NCI-H82 (cell line): ENCODE data around the gene ZFAND6.

Source experiments
- DNase-seq: peaks from one replicate; lab custom pipeline; 2025; lab: John Stamatoyannopoulos, UW

ZFAND6 gene

DNA sequence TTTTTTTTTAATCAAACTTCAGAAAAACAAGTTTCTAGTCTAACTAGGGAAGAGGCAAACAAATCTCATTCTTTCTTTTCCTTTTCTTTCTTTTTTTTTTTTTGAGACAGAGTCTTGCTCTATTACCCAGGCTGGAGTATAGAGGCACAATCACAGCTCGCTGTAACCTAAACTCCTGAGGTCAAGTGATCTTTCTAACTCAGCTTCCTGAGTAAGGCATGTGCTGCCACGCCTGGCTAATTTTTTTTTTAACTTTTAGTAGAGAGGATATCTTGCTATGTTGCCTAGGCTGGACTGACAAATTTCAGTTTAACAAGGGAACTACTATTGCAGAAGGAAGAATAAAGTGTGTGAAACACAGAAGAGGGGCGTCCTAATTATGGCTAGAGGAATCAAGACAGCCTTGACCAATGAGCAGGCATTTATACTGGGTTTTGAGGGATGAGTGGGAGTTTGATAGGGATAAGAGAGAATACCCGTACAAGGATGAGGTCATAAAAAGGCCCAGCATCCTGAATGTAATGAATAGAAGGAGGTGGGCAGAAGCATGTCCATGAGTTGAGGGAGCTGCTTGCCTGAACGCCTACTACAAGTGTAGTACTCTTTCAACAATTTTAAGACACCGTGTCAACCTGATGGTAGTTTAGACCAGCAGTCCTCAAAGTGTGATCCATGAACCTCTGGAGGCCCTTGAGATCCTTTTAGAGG lies 6.7 kb upstream of the ZFAND6 start:
- DNase-seq, result no peak

DNA sequence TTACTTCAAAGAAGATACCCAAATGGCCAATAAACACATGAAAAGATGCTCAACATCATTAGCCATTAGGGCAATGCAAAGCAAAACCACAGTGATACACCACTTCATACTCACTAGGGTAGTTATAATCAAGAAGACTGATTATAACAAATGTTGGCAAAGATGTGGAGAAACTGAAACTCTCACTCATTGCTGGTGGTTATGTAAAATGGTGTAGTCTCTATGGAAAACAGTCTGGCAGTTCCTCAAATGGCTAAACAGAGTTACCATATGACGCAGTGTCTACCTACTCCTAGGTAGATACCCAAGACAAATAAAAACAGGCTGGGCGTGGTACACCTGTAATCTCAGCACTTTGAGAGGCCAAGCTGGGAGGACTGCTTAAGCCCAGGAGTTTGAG lies 3.5 kb upstream of the ZFAND6 start:
- DNase-seq, result no peak

DNA sequence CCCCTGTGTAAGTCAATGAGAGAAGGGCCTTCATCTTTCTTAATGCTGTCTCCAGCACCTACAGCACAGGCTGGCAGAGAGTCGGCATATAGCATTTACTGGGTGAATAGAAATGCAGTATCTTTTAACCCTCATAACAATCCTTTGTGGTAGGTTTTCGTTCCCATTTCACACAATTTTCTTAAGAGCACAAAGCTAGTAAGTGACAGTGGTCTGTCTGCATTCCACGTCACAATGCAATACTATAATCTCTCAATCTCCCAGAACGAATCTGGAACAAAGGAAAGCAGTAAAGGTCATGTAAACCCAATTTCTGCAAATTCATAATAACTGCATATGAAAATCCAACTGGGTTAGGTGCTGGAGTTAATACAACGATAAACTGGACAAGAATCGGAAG lies 1.4 kb upstream of the ZFAND6 start:
- DNase-seq, result no peak

DNA sequence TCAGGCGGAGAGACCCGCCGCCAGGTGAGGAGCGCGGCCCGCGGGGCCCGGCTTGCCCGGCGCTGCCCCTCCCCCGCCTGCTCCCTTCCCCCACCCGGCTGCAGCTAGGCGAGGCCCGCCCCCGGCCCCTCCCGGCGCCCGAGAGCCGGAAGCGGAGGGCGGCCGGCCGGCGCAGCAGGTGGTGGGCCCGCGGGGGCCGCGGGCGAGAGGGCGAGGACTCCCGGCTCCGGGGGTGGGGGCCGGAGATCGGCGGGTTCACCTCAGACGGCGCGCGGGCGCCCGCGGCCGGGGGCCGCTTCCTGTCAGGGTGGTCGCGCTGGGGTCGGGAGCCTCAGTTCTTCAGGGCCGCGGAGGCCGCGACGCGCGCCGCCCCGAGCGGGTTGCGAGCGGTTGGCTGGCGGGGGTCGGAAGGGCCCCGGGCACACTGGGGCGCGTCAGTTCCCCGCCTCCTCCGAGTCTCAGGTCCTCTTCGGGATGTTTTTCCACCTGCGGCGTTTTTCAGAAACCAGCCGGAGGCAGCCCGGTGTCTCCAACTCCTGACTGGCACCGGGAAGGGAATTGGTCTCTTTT lies 395 bp downstream of the ZFAND6 start:
- peak; percentile 87 for DNase-seq

DNA sequence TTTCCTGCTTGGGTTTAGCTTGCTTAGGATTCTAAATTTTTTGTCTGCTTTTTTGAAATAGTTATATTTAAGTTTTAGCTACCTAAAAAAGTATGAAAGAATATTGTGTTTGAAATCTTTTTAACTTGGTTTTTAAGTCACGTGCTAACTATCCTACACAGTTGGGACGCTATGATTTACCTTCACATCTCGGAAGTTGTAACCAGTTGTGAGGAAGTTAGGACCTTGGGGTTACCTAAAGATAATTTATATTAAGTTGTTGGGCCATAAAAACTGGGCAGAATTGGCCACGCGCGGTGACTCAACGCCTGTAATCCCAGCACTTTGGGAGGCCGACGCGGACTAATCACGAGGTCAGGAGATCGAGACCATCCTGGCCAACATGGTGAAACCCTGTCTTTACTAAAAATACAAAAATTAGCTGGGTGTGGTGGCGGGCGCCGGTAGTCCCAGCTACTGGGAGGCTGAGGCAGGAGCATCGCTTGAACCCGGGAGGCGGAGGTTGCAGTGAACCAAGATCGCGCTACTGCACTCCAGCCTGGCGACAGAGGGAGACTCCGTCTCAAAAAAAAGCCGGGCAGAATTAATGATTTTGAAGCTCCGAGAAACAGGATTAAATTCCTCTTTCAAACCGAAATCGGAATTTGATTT lies 1.0 kb downstream of the ZFAND6 start:
- DNase-seq, result peak; percentile 37

DNA sequence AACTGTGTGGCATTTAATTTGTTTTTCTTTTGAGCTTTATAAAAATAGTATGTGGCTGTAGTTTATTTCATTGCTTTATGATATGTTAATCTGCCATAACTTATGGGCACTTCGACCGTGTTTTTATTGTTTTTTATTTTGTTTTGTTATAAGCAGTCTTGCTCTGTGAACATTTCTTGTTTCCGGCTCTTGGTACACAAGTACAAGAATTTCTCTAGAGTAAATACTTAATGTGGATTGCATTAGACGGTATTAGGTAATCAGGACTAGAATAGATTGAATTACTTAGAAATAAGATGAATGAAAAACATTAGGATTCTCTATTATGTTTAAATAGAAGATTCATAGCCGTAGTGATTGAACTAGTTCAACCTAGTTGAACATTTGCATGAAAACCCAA lies 2.1 kb downstream of the ZFAND6 start:
- no peak for DNase-seq

DNA sequence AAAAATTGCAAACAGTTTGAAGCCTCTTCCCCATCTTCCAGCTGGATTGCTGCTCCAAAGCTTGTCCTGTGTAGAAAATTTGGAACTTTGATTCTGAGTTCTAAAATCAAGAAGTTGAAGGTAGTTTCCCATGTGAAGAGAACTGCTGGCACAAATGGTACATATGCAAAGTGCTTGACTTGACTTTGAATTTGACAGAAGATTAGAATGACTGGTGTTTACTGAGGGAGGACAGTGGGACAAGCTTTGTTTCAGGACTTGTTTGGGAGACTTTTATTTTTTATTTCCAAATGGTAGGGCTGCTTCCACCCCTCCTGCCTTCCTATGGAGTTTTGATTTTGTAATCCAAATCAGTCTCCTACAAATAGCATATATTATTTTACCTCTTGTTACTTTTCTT lies 7.4 kb downstream of the ZFAND6 start:
- no peak for DNase-seq

DNA sequence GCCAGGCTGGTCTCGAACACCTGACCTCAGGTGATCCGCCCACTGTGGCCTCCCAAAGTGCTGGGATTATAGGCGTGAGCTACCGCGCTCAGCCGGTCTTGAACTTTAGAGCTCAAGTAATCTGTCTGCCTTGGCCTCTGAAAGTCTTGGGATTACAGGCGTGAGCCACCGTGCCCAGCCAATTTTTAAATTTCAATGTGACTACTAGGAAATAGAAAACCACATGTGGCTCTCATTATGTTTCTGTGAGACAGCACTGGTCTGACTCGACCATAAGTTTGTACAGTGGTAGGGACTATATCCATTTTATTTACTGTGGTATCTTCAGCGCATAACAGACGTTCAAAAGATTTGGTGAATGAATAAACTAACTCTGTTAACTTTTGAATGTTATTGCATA lies 9.1 kb downstream of the ZFAND6 start:
- peak; percentile 23 for DNase-seq

DNA sequence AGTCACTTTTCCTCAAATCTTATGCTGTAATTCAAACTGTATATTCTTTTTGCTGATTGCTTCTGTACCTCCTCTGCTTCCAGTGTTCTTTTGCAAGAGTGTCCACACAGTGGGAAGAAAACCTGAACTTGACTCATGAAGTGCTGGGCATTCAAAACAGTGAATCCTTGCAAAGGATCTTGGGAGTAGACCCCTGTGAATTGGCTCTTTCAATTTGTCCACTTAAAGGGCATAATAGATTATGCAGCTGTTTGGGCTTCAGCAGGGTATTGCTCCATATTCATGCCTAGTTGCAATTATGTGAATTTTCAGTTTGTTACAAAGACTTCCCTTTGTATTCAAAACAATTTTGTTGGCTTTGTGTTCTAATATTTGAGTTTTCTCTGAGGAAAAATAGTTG lies 11.4 kb downstream of the ZFAND6 start:
- DNase-seq, result peak; percentile 49

DNA sequence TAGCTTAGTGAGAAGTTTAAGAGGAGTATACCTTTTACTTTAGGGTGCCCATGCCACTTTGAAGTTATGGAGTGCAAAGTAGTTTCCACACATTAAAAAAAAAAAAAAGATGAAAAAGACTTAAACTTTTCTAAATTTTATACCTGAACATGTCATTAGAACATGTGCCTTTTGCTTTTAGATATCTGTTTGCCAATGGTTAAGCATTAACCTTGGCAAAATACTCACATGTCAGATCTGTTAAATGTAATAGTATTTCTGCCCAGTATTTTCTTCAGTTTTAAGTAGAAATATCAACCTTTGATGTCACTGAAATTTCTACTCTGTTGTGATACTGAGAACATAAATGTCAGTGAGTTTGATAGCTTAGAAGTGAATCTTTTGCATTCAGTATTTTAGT lies 12.2 kb downstream of the ZFAND6 start:
- no peak for DNase-seq

DNA sequence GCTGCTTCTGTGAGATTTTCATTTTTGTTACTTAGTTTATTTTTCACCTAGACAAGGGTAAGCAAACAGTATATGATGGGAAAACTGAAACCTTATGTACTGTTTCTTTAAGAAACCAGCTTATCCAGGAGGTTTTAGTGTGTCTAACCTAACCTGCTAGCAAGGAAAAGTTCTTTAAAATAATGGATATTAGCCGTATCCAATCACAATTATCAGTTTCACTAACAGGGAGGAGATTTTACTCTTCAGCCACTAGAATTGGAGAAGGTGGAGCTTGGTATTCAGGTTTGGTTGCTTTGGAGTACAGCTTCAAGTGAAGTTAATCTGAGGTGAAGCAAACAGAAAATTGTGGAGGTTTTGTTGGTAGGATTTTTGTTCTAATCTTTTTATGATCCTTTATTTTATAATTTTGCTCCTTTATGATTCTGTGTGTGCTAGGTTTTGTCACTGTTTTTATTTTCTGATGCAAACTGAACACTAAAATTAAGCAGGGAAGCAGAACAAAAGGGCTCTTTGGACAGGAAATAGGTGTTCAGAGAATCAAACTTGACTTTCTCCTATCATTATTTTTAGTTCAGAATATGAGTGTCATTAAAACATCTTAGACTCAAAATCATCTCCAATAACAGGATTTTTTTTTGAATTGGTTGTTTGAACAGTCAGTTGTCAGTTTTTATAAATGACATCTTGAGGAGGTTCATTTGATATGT lies 13.0 kb downstream of the ZFAND6 start:
- peak; percentile 95 for DNase-seq

DNA sequence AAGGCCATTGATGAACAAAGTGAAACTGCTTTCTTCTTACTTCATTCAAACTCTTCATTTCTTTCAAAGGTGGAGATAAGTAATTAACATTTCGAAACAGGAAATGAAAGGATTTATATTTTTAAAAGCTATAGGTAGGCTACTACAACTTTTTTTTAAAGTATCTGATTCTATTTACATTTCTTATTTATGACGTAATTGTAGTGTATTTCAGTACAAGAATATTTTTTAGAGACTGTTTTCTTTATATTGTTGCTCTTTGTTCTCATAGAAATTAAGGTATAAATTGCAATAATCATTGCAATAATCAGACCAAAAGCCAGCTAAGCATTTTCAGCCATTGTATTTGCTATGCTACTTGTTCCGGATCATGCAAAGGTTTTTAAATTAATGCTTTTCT lies 13.7 kb downstream of the ZFAND6 start:
- DNase-seq, result no peak

DNA sequence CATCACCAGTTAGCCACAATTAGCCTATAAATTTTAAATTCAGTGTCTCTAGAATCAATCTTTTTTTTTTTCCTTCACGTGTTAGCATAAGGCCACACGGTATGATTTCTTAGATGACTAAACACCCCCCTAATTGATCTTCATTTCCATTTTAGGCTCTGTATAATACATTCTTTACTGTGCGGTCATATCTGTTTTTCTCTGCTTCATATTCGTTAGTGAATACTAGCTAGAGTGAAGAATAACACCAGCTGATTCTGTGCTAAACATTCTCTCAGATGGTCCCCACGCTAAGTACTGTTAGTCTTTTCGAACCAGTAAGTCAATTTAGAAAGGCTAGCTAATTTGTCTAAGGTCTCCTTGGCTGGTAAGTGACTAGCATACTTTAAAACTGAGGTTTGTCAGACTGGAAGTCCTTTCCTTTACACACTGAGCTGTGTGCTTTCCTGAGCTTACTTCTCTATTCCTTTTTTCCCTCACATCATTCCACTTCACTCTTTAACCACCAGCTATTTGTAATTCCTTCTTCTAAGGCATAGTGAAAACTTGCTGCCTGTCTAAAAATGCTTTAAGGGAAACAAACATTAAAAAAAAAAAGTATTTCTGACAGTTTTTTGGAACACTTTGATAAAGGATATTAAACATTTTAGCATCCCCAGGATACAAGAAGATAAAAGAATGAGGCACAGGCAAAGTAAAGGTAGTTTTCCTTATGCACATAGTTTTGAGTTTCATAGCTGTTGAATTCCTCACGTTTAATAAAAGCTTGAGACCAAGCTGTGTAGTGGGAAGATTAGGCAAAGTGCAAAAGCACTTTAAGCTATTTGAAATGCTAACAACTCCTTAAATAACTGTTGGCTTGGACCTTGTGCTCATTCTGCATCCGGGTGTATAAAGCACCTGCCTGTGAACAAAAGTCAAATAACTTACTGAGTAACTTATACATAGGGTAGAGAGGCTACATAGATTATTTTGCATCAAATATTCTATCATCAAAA lies 17.1 kb downstream of the ZFAND6 start:
- no peak for DNase-seq

DNA sequence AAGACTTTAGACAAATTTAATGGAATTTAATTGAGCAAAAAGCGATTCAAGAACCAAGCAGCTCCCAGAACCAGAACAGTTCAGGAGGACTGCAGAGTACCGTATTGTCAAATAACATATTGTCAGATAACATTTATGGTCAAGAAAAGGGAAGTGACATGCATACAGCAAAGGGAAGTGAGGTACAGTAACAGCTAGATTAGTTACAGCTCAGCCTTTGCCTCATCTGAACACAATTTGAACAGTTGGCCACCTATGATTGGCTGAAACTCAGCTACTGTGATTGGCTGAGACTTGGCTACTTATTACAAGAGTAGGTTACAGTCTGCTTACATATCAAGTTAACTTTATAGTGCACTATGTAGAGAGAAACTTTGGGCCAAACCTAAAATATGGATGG lies 21.9 kb downstream of the ZFAND6 start:
- DNase-seq, result no peak

DNA sequence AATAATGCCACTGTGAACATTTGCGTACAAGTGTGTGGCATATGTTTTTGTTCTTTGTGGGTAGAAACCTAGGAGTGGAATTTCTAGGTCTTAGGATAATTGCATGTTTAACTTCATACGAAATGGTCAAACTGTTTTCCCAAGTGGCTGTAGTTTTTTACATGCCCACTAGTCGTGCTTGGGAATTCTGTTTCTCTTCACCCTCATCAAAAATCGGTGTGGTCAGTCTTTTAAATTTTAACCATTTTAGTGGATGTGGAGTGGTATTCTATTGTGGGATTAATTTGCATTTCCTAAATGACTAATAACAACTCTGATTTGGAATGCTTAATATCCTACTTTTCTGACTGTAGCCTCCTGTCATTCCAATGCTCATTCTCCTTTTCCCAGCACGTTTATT lies 27.6 kb downstream of the ZFAND6 start:
- DNase-seq, result no peak

DNA sequence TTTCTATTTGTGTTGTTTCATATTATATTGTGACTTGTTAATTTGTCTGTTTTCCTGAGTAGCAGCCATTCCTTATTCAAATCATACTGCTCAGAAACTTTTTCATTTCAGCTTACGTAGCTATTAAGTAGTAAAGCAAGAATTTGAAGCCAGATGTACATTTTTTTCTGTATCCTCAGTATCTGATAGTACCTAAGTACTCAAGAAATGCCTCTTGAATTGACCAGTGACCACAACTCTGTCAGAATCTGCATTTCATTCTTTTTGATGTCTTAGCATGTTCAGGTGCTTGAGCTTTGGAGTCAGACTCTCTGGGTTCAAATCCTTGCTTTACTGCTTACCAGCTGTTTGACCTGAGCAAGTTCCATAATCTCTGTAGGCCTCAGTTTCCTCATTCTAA lies 30.6 kb downstream of the ZFAND6 start:
- no peak for DNase-seq

DNA sequence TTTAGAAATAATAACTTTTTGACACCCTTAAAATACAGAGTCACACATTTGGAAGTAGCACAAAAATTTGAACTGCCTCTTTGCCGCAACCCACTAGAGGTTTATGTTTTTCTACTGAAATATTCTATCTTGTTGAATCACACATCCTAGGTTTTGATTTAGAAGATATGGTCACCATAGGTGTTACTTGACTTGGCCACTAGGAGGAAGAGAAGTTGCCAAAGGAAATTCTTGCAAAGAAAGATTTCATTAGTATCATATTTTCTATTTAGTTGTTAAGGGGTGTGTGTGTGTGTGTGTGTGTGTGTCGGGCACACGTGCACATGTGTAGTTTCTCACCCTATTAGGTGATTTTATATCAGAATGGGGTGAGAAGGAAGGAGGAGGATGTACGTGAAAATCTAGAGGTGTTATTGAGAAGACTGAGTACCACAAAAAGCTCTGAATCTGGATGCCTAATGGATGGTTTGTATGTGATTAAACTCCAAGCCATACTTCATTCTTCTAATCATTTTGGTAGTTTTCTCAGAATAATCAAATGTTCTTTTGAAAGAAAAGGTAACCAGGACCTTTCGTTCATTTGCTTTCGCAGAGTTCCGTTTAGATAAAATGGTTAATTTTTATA lies 31.5 kb downstream of the ZFAND6 start:
- DNase-seq, result no peak

DNA sequence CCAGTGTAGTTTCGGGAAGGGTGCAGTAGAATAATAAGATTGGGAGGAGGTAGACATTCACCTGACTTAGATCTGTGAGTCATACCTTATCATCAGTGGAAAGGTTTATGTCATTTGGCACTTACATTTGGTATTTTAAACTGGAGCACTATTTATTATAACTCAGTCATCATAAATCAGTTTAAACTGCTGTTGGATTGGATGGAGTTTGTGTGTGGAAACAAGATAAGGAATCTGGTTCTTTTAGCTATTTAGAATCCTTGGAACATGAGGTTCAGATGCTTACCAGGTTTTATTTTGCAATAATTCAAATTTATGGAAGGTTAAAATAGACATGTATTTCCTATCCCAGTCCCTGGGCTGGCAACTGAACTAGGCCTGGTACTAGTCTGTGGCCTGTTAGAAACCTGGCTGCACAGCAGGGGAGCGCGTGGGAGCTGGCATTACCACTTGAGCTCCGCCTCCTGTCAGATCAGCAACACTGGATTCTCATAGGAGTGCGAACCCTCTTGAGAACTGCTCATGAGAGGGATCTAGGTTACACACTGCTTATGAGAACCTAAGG lies 34.5 kb downstream of the ZFAND6 start:
- peak; percentile 36 for DNase-seq

DNA sequence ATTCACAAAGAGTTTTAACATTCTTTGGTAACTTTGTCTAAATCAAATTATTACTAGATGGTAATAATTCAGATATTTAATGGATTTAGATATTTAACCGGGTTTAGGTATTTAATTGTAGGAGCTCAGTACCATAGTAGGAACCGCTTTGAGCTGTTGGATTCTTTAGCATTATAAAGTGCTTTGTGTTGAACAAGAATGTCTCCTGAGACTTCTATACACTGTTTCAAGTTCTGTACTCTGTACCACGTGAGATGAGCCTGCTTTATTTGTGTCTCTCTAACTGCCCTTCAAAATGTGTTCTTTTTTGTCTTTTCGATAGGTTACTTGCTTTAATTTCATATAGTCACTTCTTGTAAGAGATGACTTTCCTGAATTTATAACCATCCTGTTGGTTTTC lies 36.0 kb downstream of the ZFAND6 start:
- no peak for DNase-seq

DNA sequence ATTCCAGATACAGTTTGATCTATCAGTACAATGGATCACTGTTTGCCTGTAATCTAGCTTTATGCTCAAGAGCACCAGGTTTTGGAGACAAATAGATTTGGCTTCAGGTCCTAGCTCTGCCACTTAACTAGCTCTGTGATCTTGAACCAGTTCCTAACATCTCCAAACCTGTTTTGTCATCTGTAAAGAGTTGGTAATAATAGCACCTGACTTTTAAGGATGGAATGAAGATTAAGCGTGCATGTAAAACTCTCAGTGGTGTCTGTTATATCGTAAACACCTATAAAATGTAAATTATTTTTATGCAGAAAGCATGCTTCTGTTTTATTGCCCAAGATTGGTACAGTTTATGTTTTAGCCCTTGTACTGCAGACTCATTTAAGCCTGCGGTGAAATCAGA lies 36.5 kb downstream of the ZFAND6 start:
- DNase-seq, result no peak

DNA sequence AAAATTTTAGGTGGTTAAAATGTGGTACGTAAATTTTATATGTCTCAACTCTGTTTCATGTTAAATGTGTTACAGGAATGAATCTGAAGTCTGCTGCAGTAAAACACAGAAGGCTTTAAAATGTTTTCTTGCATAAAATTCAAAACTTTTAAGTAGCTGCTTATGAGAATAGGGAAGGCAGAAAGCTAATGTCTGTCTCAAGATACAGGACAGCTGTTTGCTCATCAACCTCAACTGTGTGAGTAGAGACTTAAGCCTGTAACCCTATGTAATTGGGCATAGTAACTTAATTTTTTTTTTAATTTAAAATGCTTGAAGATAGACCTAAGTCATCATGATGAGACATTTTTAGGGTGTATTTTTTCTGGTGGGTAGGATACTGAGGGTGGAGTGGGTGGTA lies 38.9 kb downstream of the ZFAND6 start:
- peak; percentile 56 for DNase-seq
